Fibroblast of gingiva (primary cell): ENCODE results near the gene KAT2B.

ENCODE experiments used
- DNase-seq: peaks from one replicate; pipeline ENCODE4 v3.0.0-alpha.2; 2011; ENCODE audit warnings: low read depth

The KAT2B gene

GRCh38 chr3:20143519-20143918, 103.3 kb downstream of the KAT2B start:
- DNase-seq: no peak

DNA sequence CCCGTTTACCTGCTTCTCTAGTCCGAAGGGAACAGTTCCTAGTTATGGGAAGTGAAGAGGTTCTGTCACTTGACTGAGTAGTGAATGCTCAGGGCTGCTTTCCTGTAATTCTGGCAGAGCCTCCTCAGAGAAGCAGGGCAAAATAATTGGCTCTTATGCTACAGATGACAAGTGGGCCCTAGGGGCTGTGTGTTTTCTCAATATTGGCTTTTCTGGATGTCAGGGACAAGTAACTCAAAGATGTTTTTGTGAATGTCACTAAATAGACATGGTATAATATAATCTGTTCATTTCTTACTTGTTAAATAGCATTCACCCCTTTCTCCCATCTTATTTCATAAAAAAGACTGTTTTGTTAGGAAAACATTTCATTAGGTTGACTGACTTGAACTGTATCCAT, 105.6 kb downstream of the KAT2B start:
- DNase-seq: no peak

GRCh38 chr3:20146301-20146700, 106.1 kb downstream of the KAT2B start:
- DNase-seq: no peak

DNA sequence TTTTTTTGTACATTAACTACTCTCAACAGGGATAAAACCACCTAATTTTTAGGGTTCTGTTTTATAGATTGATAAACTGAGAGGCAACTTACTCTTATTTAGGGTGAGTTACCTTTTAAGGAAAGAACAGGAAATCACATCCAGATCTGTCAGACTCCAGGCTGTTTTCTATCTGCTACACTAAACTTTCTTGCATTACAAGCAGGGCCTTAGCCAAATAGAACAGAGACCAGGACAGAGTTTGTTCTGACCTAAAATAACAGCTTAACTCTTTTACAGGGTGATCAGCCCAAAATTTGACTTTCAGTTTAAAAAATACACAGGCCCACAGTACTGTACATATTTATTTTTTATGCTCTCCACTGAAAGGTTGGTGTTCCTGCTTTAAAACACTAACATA, 107.1 kb downstream of the KAT2B start:
- no peak for DNase-seq

- DNase-seq: no peak
Observed at GRCh38 chr3:20148466-20148865, 108.2 kb downstream of the KAT2B start.

GRCh38 chr3:20154078-20154477, 113.8 kb downstream of the KAT2B start:
- no peak for DNase-seq

DNA sequence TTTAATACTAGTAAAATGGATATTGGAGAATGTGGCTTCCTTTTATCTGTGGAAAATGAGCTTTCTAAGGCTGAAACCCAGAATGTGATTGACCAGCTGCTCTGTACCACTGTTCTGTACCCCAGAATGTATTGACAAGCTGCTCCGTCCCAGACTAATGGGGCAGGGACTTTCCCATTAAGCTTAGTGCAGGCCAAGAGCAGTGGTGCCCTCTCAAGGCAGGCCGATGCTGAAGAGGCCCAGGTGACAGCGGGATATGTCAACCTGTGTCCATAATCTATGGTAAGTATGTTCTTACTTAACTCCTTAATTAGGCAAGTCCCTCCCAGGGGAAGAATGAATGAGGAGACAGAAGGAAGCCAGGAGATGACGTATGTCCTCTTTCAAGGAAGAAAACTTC, 114.7 kb downstream of the KAT2B start:
- no peak for DNase-seq

GRCh38 chr3:20160230-20160629, 120.0 kb downstream of the KAT2B start:
- no peak for DNase-seq

GRCh38 chr3:20161714-20162113, 121.5 kb downstream of the KAT2B start:
- no peak for DNase-seq

DNA sequence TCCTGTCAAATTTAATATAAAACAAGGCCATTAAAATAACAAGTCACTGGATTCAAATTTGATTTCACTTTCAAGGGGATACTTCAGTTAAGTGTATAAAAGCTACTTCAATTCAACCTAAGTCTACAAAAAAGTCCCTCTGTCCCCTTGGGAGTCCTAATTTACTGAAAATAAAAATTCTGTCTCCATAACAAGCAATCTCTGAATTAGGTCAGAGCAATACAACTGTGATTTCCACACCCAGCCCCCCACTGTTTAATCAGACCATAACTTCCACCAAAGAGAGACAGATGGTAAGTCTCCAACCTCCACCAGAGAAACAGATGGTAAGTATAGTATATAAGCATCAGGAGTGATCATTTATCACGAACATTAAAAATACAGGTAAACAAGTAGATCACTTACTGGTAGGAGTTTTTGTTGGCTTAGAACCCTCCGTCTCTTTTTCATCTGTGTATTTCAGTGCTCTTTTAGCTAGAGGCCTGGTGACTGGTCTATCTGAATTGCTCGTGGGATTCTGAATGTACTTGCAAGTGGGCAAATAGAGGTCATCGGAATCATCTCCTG, 133.7 kb downstream of the KAT2B start:
- DNase-seq: no peak

- no peak for DNase-seq
Observed at GRCh38 chr3:20181276-20181675, 141.0 kb downstream of the KAT2B start.

- DNase-seq: no peak
Observed at GRCh38 chr3:20182206-20182605, 142.0 kb downstream of the KAT2B start.

- DNase-seq: no peak
Observed at GRCh38 chr3:20185331-20185678, 145.1 kb downstream of the KAT2B start.

DNA sequence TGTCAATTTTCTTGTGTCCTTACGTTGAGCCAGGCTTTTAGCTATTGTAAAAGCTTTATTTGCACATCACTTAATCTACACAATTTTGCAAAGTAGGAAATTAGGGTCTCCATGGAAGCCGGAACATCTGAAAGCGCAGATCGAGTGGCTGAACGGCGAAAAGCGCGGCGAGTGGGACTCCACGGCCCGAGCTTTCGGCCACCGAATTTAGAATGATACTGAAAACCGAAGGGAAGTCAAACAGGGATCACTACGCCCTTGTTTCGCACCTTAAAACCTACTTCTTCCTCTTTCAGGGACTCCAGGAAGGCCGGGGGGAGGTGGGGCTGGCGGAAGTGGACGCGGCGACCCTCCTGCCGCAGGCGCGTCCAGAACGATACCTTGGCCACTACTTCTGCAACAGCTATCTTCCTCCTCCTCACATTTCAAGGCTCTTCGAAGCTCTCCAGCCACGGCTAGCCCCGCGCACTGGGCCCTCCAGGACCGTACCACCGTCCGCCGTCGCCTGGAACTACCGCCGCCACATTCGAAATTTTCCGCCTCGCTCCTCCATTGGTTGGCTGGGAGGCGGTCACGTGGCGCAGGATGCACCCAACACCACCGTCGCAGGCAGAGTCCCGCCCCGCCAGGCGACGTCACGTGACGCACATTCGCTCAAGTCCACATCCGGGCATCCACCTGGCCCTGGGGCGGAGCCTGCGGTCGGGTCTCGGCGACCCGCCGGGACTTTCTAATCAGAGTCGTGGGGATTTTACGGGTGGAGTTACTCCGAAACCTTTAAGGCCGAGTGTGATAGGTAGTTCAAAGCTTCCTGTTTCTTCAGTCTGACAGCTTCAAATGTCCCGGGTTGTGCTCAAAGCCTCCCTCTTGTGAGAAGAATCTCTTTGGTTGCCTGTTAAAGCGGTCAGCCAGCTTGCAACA, 145.7 kb downstream of the KAT2B start, which contains the start of gene SGO1:
Gene SGO1, minus strand, starts transcription at position 528 of the 921 bp plus-strand sequence. CDS start 2,179 bp downstream, outside the sequence.
- DNase-seq: peak; percentile 97

- DNase-seq: no peak
Observed at GRCh38 chr3:20186600-20187004, 146.4 kb downstream of the KAT2B start.

DNA sequence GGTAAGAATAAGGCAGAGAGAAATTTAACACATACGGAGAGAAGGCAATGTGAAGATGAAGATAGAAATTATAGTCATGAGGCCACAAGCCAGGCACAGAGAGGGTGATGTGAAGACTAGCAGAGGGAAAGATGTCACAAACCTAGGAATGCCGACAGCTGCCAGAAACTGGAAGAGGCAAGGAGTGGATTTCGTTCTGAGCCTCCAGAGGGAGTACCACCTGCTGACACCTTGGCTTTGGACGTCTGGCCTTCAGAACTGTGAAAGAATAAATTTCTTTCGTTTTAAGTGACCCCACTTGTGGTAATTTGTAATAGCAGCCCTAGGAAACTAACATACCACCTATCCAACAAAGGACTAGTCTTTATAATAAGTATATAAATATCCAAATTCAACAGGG, 150.7 kb downstream of the KAT2B start:
- DNase-seq: no peak

DNA sequence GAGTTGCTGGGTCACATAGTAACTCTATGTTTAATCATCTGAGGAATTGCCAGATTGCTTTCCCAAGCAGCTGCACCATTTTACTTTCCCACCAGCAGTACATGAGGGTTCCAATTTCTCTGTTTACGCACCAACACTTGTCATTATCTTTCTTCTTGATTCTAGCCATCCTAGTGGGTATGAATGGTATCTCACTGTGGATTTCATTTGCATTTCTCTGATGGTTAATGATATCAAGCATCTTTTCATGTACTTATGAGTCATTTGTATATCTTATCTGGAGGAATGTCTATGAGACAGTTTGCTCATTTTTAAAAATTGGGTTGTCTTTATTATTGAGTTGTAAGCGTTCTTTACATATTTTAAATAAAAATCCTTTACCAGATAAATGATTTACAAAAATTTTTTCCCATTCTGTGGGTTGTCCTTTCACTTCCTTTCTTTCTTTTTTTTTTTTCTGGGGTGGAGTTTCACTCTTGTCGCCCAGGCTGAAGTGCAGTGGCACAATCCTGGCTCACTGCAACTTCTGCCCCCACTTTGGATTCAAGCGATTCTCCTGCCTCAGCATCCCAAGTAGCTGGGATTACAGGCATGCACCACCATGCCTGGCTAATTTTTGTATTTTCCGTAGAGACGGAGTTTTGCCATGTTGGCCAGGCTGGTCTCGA, 154.7 kb downstream of the KAT2B start:
- no peak for DNase-seq

GRCh38 chr3:20197775-20198174, 157.5 kb downstream of the KAT2B start:
- no peak for DNase-seq

- DNase-seq: no peak
Observed at GRCh38 chr3:20201143-20201542, 160.9 kb downstream of the KAT2B start.
